ENCODE results near the gene BCO1. TPM values are rescaled to one million over a fixed set of nuclear protein-coding genes. Genes with fewer than 3 reads are reported as not detected.

The BCO1 gene
- total and polyA plus RNA-seq, 4 donors = 0.11 to 0.50 (median 0.29) TPM

- DNase-seq (ENCODE audit: low spot score) = no peak
- WGBS = 76% methylated on average over 7 of the region's 7 CpGs
- Histone ChIP-seq H3K27ac (ENCODE audit: low read depth in 1 of 2, low read length in 2 of 2) (no peak overlapping the region), H3K9ac (ENCODE audit: low read depth in 1 of 2, low read length in 2 of 2) (no peak overlapping the region), H3K9me3 (ENCODE audit: control insufficient read depth in 4 of 4, low read length in 3 of 4) (no peaks in the 10 kb centered on the region), H3K4me1 (ENCODE audit: control insufficient read depth in 4 of 4, insufficient read depth in 4 of 4, low read length in 3 of 4) (peaks cover 0 to 8% (median 0%) of the 10 kb centered on the region in 4 donors), H3K27me3 (ENCODE audit: control insufficient read depth in 4 of 4, insufficient read depth in 4 of 4, low read length in 3 of 4) (no peaks in the 10 kb centered on the region), H3K36me3 (ENCODE audit: control insufficient read depth in 4 of 4, insufficient read depth in 3 of 4, low read depth in 1 of 4, low read length in 3 of 4) (no peaks in the 10 kb centered on the region), H3K4me3 (ENCODE audit: low read depth in 1 of 3, low read length in 3 of 3) (no peak overlapping the region)
- no peak for TF ChIP-seq FOXA2 (IDR thresholded peaks at IDR 0.05)
- TF ChIP-seq SP1 (IDR thresholded peaks at IDR 0.05) = no peak
- TF ChIP-seq MAX (IDR thresholded peaks at IDR 0.05) = no peak
- TF ChIP-seq ATF3 (IDR thresholded peaks at IDR 0.05) = no peak
- TF ChIP-seq YY1 (IDR thresholded peaks at IDR 0.05) = no peak
- no peak for TF ChIP-seq RAD21 (IDR thresholded peaks at IDR 0.05)
- no peak for TF ChIP-seq RXRA (IDR thresholded peaks at IDR 0.05)
- TF ChIP-seq JUND (IDR thresholded peaks at IDR 0.05) = no peak
- TF ChIP-seq ZBTB33 (IDR thresholded peaks at IDR 0.05) = no peak
- TF ChIP-seq EGR1 (IDR thresholded peaks at IDR 0.05; ENCODE audit: low read depth in 2 of 2) = no peak
- no peak for TF ChIP-seq NR2F2 (IDR thresholded peaks at IDR 0.05)
- no peak for TF ChIP-seq HNF4G (IDR thresholded peaks at IDR 0.05)
- TF ChIP-seq GABPA (IDR thresholded peaks at IDR 0.05 in 1 of 2, conservative IDR thresholded peaks at IDR 0.05 in 1 of 2) = no peak
- no peak for TF ChIP-seq TAF1 (conservative IDR thresholded peaks at IDR 0.05)
- TF ChIP-seq CTCF (IDR thresholded peaks at IDR 0.05; ENCODE audit: low read depth, low read length, missing input control) = no peak
- TF ChIP-seq HNF4A (conservative IDR thresholded peaks at IDR 0.05) = no peak
- TF ChIP-seq REST (IDR thresholded peaks at IDR 0.05) = no peak
- TF ChIP-seq FOXA1 (IDR thresholded peaks at IDR 0.05) = no peak
Observed at GRCh38 chr16:81266680-81267095, 28.2 kb downstream of the BCO1 start.

Measured in liver (tissue), 9 donors.